ENCODE data around the gene RTN4RL1.
"Not testable (repeated sequence)": the region's sequence is repeated elsewhere in the genome, so short reads cannot be mapped to it uniquely, and the experiment has no call there.

Gene RTN4RL1

DNA sequence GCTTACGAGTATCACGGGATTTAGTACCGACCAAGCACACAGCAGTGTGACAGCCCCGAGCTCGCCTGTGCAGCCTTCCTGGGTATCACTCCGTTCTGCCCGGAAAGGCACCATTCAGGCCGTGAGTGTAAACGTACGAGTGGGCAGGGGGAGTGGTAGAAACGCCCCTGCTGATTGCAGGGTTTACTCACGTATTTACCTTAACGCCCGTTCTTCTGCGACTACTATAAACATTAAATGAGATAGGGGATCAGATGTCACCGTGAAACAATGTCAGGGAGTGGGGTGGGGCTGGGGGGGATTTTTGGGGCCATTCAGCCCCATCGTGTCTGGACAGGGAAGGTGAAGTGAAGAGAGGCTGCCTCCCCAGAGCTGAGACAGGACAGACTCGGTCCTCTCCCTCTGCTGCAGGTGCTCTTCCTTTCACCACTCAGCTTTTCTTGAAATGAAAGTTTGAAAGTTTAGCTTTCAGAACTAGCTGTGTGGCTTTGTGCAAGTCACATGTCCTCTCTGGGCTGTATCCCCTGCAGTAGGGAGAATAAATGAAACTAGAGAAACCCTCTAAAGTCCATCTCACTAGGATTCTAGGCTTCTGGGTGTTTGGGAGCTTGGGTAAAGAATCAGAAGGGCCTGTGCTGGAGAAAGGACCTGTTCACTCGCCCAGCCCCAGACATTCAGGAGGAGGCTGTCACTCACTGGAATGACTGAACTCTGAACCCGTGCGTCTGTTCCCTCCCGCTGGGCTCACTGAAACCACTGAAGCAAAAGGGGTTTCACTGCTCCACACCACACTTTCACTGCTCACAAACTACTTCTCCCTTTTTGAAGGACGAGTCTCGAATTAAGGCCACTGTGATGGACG, 128.7 kb downstream of the RTN4RL1 start:
- DNase-seq (ENCODE audit: low read depth): no peak

DNA sequence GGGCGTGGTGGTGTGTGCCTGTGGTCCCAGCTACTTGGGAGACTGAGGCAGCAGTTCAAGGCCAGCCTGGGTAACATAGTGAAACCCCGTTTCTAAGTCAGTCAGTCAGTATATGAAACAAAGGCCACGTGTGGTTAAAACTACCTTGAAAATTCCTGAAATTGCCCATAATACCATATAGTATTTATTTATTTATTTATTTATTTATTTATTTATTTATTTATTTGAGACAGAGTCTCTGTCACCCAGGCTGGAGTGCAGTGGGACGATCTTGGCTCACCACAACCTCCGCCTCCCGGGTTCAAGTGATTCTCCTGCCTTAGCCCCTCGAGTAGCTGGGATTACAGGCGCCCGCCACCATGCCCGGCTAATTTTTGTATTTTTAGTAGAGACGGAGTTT, 129.7 kb downstream of the RTN4RL1 start:
- not testable (repeated sequence) for DNase-seq (ENCODE audit: low read depth)

DNA sequence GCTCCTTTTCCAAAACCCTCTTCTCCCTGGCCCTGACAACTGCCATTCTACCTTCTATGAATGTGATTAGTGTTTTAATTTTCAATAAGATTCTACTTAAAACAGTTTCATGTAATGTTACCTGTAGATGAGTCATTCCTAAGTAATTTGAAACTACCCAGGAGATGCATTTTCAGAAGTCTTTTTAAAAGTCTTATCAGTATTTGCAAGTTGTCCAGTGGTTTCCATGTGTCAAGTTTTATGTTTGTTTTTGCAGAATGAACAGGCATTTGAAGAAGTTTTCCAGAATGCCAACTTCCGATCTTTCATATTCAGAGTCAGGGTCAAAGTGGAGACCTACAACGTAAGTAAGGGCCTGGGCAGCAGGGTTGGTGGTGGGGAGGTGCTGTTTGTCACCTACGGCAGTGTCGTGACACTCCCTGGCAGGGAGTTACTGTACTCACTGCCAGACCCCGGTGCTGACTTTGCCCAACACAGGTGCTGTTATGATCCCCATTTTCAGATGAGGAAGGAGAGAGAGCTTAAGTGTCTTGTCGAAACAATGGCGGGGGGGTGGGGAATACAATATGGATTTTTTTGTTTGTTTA, 130.3 kb downstream of the RTN4RL1 start:
- DNase-seq (ENCODE audit: low read depth): no peak

DNA sequence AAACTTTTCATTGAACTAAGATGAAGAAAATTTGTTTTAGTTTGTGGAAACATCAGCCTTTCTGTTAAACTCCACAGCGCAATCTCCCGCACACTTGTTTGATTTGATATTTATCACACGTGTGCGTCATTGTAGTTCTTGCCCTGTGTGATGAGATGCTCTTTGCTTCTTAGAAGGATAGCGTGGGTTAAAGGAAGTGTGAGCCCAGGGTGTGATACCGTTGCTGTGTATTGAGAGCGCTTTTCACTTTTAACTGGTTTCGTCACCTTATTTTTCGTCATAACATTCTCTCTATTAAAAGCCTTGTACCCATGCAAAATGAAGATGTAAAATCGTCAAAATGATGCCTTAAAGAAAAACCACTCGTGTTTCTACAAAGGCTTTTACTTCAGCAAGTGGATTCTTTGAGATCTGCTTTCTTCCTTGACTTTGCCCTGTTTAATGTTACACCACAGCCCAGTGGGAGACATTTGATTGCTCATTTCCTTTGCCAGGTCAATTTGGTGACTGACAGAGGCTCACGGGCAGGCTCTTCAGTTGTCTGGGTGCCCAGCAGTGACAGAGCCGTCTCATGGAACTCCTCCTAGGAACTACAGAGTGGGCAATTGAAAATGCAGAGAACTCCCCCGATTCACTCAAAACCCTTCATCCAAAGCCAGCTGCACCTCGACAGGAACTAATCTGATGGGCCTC, 134.2 kb downstream of the RTN4RL1 start:
- no peak for DNase-seq (ENCODE audit: low read depth)

DNA sequence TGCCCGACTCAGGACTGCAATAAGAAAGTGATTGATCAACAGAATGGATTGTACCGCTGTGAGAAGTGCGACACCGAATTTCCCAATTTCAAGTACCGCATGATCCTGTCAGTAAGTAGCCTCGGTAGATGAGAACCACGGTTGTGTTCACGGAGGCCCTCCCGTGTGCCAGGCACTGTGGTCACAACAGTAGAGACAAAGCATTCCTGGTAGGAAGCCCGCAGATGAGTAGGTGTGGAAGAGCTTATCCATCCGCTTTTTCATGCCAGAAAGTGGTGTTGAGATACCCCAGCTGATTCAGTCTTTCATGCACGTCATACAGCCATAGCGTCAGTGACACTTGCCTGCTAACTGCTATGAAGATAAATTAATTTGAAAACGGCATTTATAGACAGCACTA, 136.4 kb downstream of the RTN4RL1 start:
- no peak for DNase-seq (ENCODE audit: low read depth)

All from stimulated activated CD8-positive, alpha-beta memory T cell treated with anti-CD3 and anti-CD28 coated beads, Interleukin-15, amount 100 ng/mL, for 1 hour (primary cell).